H1 (cell line): ENCODE measurements around the gene HEBP2. TPM values are rescaled to one million over a fixed set of nuclear protein-coding genes. Genes with fewer than 3 reads are reported as not detected.

ENCODE experiments used
- CTCF ChIA-PET: fragments of 300-600 bp; sonication (Branson Sonifier 250); formaldehyde crosslinking; loops from one replicate; lab custom pipeline; 2021; ENCODE audit not compliant: partially characterized antibody; lab: Charles Lee
- POLR2A ChIA-PET: fragments of 300-600 bp; sonication (Branson Sonifier 250); formaldehyde crosslinking; loops from one replicate; lab custom pipeline; 2021; ENCODE audit warnings: inconsistent platforms; ENCODE audit not compliant: partially characterized antibody; lab: Charles Lee
- DNase-seq, 2 experiments: peaks; one replicate each; pipeline versions ENCODE4 v3.0.0 to v3.0.0-alpha.2; 2010 to 2022; ENCODE audit warnings: low spot score in 2 of 2, low read depth in 1 of 2, mixed read lengths in 1 of 2
- FAIRE-seq: peaks from 2 replicates; lab custom pipeline; 2011; peaks lifted over from hg19 to GRCh38; lab: Jason Lieb, UNC
- H2AFZ ChIP-seq: 2 replicates; pipeline ENCODE4 v1.8.1; 2012; ENCODE audit warnings: low read length, inconsistent platforms
- H2AK5ac ChIP-seq: 2 replicates; pipeline ENCODE4 v1.6.1; 2013; ENCODE audit warnings: low read depth, low read length
- H2BK120ac ChIP-seq: replicated peaks from 2 replicates; pipeline ENCODE3; 2013; ENCODE audit warnings: low read depth, low read length, inconsistent platforms
- H2BK12ac ChIP-seq: 2 replicates; pipeline ENCODE4 v1.6.1; 2013; ENCODE audit warnings: low read depth, low read length
- H2BK15ac ChIP-seq: 2 replicates; pipeline ENCODE4 v1.6.1; 2013; ENCODE audit warnings: low read length
- H2BK20ac ChIP-seq: 2 replicates; pipeline ENCODE4 v1.6.1; 2013; ENCODE audit warnings: low read length
- H2BK5ac ChIP-seq: 2 replicates; pipeline ENCODE4 v1.6.1; 2013; ENCODE audit warnings: low read depth, low read length
- H3K14ac ChIP-seq: 2 replicates; pipeline ENCODE4 v1.6.1; 2013; ENCODE audit warnings: inconsistent platforms; ENCODE audit not compliant: insufficient read length
- H3K18ac ChIP-seq: 2 replicates; pipeline ENCODE4 v1.6.1; 2013; ENCODE audit warnings: low read length; ENCODE audit errors: extremely low read depth
- H3K23ac ChIP-seq: 2 replicates; pipeline ENCODE4 v1.6.1; 2013; ENCODE audit warnings: inconsistent platforms; ENCODE audit not compliant: insufficient read length
- H3K23me2 ChIP-seq: 2 replicates; pipeline ENCODE4 v1.6.1; 2013; ENCODE audit warnings: low read depth, low read length
- H3K27ac ChIP-seq: 2 replicates; pipeline ENCODE4 v1.6.1; 2011; ENCODE audit warnings: low read depth, low read length, inconsistent platforms
- H3K27me3 ChIP-seq, 4 experiments: replicated peaks in 1 of 4; 1 replicate in 1 of 4; 2 replicates in 3 of 4; pipeline versions ENCODE4 v1.6.1 to v1.8.1; 2011 to 2013; ENCODE audit warnings: low read length in 3 of 4, mild to moderate bottlenecking in 3 of 4, inconsistent platforms in 2 of 4, mixed read lengths in 2 of 4, moderate library complexity in 1 of 4; ENCODE audit not compliant: control insufficient read depth in 3 of 4, insufficient read depth in 3 of 4; ENCODE audit errors: extremely low read depth in 1 of 4
- H3K36me3 ChIP-seq, 4 experiments: 2 replicates each; pipeline versions ENCODE4 v1.6.1 to v1.8.1; 2011 to 2013; ENCODE audit warnings: mild to moderate bottlenecking in 4 of 4, low read length in 3 of 4, moderate library complexity in 2 of 4, control low read depth in 1 of 4, inconsistent platforms in 1 of 4; ENCODE audit not compliant: insufficient read depth in 4 of 4, control insufficient read depth in 2 of 4
- H3K4ac ChIP-seq: replicated peaks from 2 replicates; pipeline ENCODE3; 2013; ENCODE audit warnings: low read length, low read depth, mixed read lengths, inconsistent platforms; ENCODE audit not compliant: insufficient read length
- H3K4me1 ChIP-seq, 4 experiments: replicated peaks in 1 of 4; 1 replicate in 1 of 4; 2 replicates in 3 of 4; pipeline versions ENCODE4 v1.6.1 to v1.8.1; 2011 to 2013; ENCODE audit warnings: low read length in 3 of 4, inconsistent platforms in 2 of 4, mixed read lengths in 1 of 4; ENCODE audit not compliant: insufficient read depth in 4 of 4, control insufficient read depth in 3 of 4
- H3K4me2 ChIP-seq, 2 experiments: 2 replicates each; pipeline versions ENCODE4 v1.6.1 to v1.8.1; 2011 to 2013; ENCODE audit warnings: low read depth in 2 of 2, low read length in 2 of 2, control low read depth in 1 of 2, inconsistent platforms in 1 of 2, mild to moderate bottlenecking in 1 of 2; ENCODE audit not compliant: insufficient read depth in 1 of 2
- H3K4me3 ChIP-seq, 4 experiments: fragments of 200-600, 300-600 bp in 1 of 4; sonication (generic), shearing (Covaris generic), sonication (Bioruptor Twin) in 1 of 4; 2 replicates each; pipeline versions ENCODE4 v1.5.1 to v1.8.1; 2011 to 2016; ENCODE audit warnings: low read length in 4 of 4, low read depth in 3 of 4, control low read depth in 2 of 4, inconsistent platforms in 2 of 4, mild to moderate bottlenecking in 2 of 4, mixed read lengths in 1 of 4, moderate library complexity in 1 of 4; ENCODE audit not compliant: insufficient read depth in 2 of 4; ENCODE audit errors: extremely low read depth in 1 of 4
- H3K56ac ChIP-seq: replicated peaks from 2 replicates; pipeline ENCODE3; 2013; ENCODE audit warnings: low read depth, mild to moderate bottlenecking, mixed read lengths, low read length, inconsistent platforms; ENCODE audit not compliant: insufficient read length
- H3K79me1 ChIP-seq: 2 replicates; pipeline ENCODE4 v1.6.1; 2013; ENCODE audit warnings: low read depth, low read length, control low read depth
- H3K79me2 ChIP-seq, 2 experiments: 2 replicates each; pipeline versions ENCODE4 v1.6.1 to v1.8.1; 2012 to 2013; ENCODE audit warnings: low read length in 2 of 2, mild to moderate bottlenecking in 2 of 2, inconsistent platforms in 1 of 2; ENCODE audit not compliant: insufficient read depth in 2 of 2, control insufficient read depth in 1 of 2
- H3K9ac ChIP-seq, 4 experiments: replicated peaks in 1 of 4; 1 replicate in 1 of 4; 2 replicates in 3 of 4; pipeline versions ENCODE4 v1.6.1 to v1.8.1; 2011 to 2013; ENCODE audit warnings: low read depth in 3 of 4, low read length in 3 of 4, control low read depth in 2 of 4, mild to moderate bottlenecking in 2 of 4, moderate library complexity in 2 of 4, inconsistent platforms in 1 of 4; ENCODE audit errors: extremely low read depth in 1 of 4
- H3K9me3 ChIP-seq, 2 experiments: 2 replicates each; pipeline versions ENCODE4 v1.6.1 to v1.8.1; 2012 to 2013; ENCODE audit warnings: mild to moderate bottlenecking in 2 of 2, moderate library complexity in 2 of 2, control low read depth in 1 of 2, inconsistent platforms in 1 of 2, low read depth in 1 of 2, low read length in 1 of 2, mixed read lengths in 1 of 2; ENCODE audit not compliant: insufficient read depth in 2 of 2
- H4K20me1 ChIP-seq, 2 experiments: replicated peaks in 1 of 2; 2 replicates each; pipeline versions ENCODE3 to v1.8.1; 2011 to 2013; ENCODE audit warnings: inconsistent platforms in 2 of 2, low read length in 2 of 2, mild to moderate bottlenecking in 1 of 2; ENCODE audit not compliant: insufficient read depth in 2 of 2, control insufficient read depth in 1 of 2
- H4K5ac ChIP-seq: 2 replicates; pipeline ENCODE4 v1.6.1; 2013; ENCODE audit warnings: low read length, low read depth, mixed read lengths, inconsistent platforms; ENCODE audit not compliant: insufficient read length
- H4K8ac ChIP-seq: 2 replicates; pipeline ENCODE4 v1.8.0; 2013; ENCODE audit warnings: mild to moderate bottlenecking, moderate library complexity, low read length, inconsistent platforms; ENCODE audit not compliant: insufficient read depth; ENCODE audit errors: extremely low read depth
- H4K91ac ChIP-seq: replicated peaks from 2 replicates; pipeline ENCODE3; 2013; ENCODE audit warnings: low read length, mixed read lengths, inconsistent platforms; ENCODE audit not compliant: insufficient read length
- CEBPB ChIP-seq: IDR thresholded peaks from 2 replicates; pipeline ENCODE4 v1.6.1; 2012; ENCODE audit warnings: low read depth, low read length
- CREB1 ChIP-seq: IDR thresholded peaks from 2 replicates; pipeline ENCODE4 v1.6.1; 2012; ENCODE audit warnings: inconsistent platforms
- FOSL1 ChIP-seq: IDR thresholded peaks from 2 replicates; pipeline ENCODE4 v1.6.1; 2011; ENCODE audit warnings: mild to moderate bottlenecking, low read depth, low read length, moderate library complexity; ENCODE audit not compliant: insufficient read depth
- POLR2A ChIP-seq, 2 experiments: IDR thresholded peaks; 1 replicate in 1 of 2; 2 replicates in 1 of 2; pipeline ENCODE4 v1.6.1; 2011; ENCODE audit warnings: low read depth in 2 of 2, low read length in 2 of 2, mild to moderate bottlenecking in 2 of 2; ENCODE audit errors: control extremely low read depth in 1 of 2
- RBBP5 ChIP-seq: IDR thresholded peaks from 2 replicates; pipeline ENCODE4 v1.7.1; 2012; ENCODE audit warnings: low read depth, mild to moderate bottlenecking, inconsistent platforms, low read length, moderate library complexity, borderline replicate concordance
- SAP30 ChIP-seq: fragments of 300-600 bp; sonication (generic); IDR thresholded peaks from 2 replicates; pipeline ENCODE4 v1.7.1; 2012; ENCODE audit warnings: low read length, moderate library complexity, mild to moderate bottlenecking, inconsistent platforms; ENCODE audit not compliant: insufficient read depth, insufficient replicate concordance
- SIN3A ChIP-seq, 2 experiments: IDR thresholded peaks in 1 of 2; conservative IDR thresholded peaks in 1 of 2; 2 replicates each; pipeline ENCODE4 v1.6.1; 2011 to 2012; ENCODE audit warnings: low read length in 2 of 2, improper control_type of control experiment in 1 of 2, low read depth in 1 of 2, mild to moderate bottlenecking in 1 of 2
- SP1 ChIP-seq: IDR thresholded peaks from 2 replicates; pipeline ENCODE4 v1.6.1; 2011; ENCODE audit warnings: low read depth, low read length
- TBP ChIP-seq: IDR thresholded peaks from 2 replicates; pipeline ENCODE4 v1.6.1; 2011; ENCODE audit warnings: low read depth, low read length, improper control_type of control experiment
- WGBS, 2 experiments: shearing (Covaris generic) in 1 of 2; methylation state at CpG; one replicate each; pipeline versions ENCODE4 v1.1.6 to v1.1.7; 2013 to 2015; ENCODE audit warnings: low lambda C conversion rate in 2 of 2, mixed read lengths in 2 of 2, inconsistent platforms in 1 of 2, low coverage in 1 of 2, missing lambda C conversion rate in 1 of 2; ENCODE audit not compliant: insufficient replicate concordance in 2 of 2, insufficient coverage in 1 of 2, insufficient read length in 1 of 2; ENCODE audit errors: extremely low coverage in 1 of 2, missing lambda C conversion rate in 1 of 2; 5-methylcytosine and 5-hydroxymethylcytosine counted together
- polyA plus RNA-seq, 7 experiments: library from polyadenylated mRNA; depleted of rRNA in 3 of 7; stranded (reverse) in 5 of 7; unstranded in 2 of 7; fragments of >200 nt in 5 of 7; fragments of 200-250 nt in 2 of 7; gene quantifications; 1 replicate in 5 of 7; 2 replicates in 1 of 7; 4 replicates in 1 of 7; pipeline versions ENCODE4 v1.2.1 to v1.2.3, GENCODE V29; 2011 to 2013; ENCODE audit warnings: missing spikeins in 2 of 7, mixed read lengths in 2 of 7
- total RNA-seq: library from RNA; stranded (reverse); fragmentation: NEBNext Ultra II Directional; extraction: Animal tissue kit (Norgen Biotek cat#: 25700); gene quantifications from 2 replicates; pipeline ENCODE4 v1.2.1, GENCODE V29; 2021
- TF ChIP-seq, protein P1 (sequence below): IDR thresholded peaks from 2 replicates; pipeline ENCODE4 v1.6.1; 2012; ENCODE audit warnings: low read length, inconsistent platforms

Gene HEBP2
- total and polyA plus RNA-seq, 2 of the 8 experiments (the other 6 are each of a cell fraction or from before 2014, with no cell fraction given): 6.5 to 37.9 TPM

- Histone ChIP-seq H3K9me3 (no peaks in the 10 kb centered on the region), H2BK12ac (no peak overlapping the region)
- POLR2A ChIA-PET: interaction anchor here (0.7 kb wide), 1 partner anchor 74 kb away, joined by 3 read pairs; no protein-coding TSS in a partner anchor
Observed at GRCh38 chr6:138393871-138394783, 9.9 kb upstream of the HEBP2 start.

More at GRCh38 chr6:138393871-138394783, 9.9 kb upstream of the HEBP2 start:
- H3K23ac ChIP-seq: no peak overlapping the region
- H2BK15ac ChIP-seq: no peak overlapping the region
- CTCF ChIA-PET: interaction anchor here (0.6 to 2.1 kb wide), 7 partner anchors 10 to 279 kb away, joined by 3 to 4 read pairs (median 3); partner anchors contain the start of genes HEBP2 and SMIM28
- FAIRE-seq: no peak
- H3K4me3 ChIP-seq: no peak overlapping the region
- H3K79me1 ChIP-seq: no peaks in the 10 kb centered on the region
- H3K56ac ChIP-seq: no peak overlapping the region
- H2AFZ ChIP-seq: peak overlapping the region; percentile 48; the same call in 1 of the 2 replicates
- no peaks in the 10 kb centered on the region for H3K23me2 ChIP-seq
- no peaks in the 10 kb centered on the region for H3K36me3 ChIP-seq
- no peaks in the 10 kb centered on the region for H3K27me3 ChIP-seq
- H3K4me2 ChIP-seq: no peak overlapping the region
- no peak overlapping the region for H3K18ac ChIP-seq
- H2BK20ac ChIP-seq: no peak overlapping the region
- H2BK120ac ChIP-seq: no peak overlapping the region
- H3K4me1 ChIP-seq: 0 out of 7 replicates have a peak, but pooled peaks cover 0 to 1% (median 0%) of the 10 kb centered on the region in 4 experiments
- no peak overlapping the region for H2BK5ac ChIP-seq
- H4K8ac ChIP-seq: no peak overlapping the region
- no peak overlapping the region for H3K9ac ChIP-seq
- no peak overlapping the region for H2AK5ac ChIP-seq
- no peak for DNase-seq
- no peaks in the 10 kb centered on the region for H3K79me2 ChIP-seq
- H4K91ac ChIP-seq: no peak overlapping the region
- no peak overlapping the region for H3K4ac ChIP-seq
- no peak overlapping the region for H3K27ac ChIP-seq
- H4K20me1 ChIP-seq: no peaks in the 10 kb centered on the region
- TF ChIP-seq, protein P1, sequence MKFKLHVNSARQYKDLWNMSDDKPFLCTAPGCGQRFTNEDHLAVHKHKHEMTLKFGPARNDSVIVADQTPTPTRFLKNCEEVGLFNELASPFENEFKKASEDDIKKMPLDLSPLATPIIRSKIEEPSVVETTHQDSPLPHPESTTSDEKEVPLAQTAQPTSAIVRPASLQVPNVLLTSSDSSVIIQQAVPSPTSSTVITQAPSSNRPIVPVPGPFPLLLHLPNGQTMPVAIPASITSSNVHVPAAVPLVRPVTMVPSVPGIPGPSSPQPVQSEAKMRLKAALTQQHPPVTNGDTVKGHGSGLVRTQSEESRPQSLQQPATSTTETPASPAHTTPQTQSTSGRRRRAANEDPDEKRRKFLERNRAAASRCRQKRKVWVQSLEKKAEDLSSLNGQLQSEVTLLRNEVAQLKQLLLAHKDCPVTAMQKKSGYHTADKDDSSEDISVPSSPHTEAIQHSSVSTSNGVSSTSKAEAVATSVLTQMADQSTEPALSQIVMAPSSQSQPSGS: no peak
- TF ChIP-seq SIN3A (conservative IDR thresholded peaks at IDR 0.05 in 1 of 2, IDR thresholded peaks at IDR 0.05 in 1 of 2; ENCODE audit: low read depth in 1 of 2, low read length in 2 of 2): no peak
- no peak for TF ChIP-seq SP1
- no peak for TF ChIP-seq SAP30
- no peak for TF ChIP-seq RBBP5
- TF ChIP-seq CEBPB: no peak
- no peak for TF ChIP-seq CREB1
- no peak for TF ChIP-seq TBP
- TF ChIP-seq POLR2A (IDR thresholded peaks at IDR 0.05; ENCODE audit: control extremely low read depth in 1 of 2, low read depth in 2 of 2, low read length in 2 of 2): no peak
- TF ChIP-seq FOSL1: no peak
- no peak overlapping the region for H3K14ac ChIP-seq
- WGBS, 2 experiments: 92% methylated on average over 5 of the region's 5 CpGs; no CpG with 5 or more reads in 1 of the 2 experiments
- no peak overlapping the region for H4K5ac ChIP-seq
